ENCODE results near the gene HSF2BP. TPM values are rescaled to one million over a fixed set of nuclear protein-coding genes. Genes with fewer than 3 reads are reported as not detected.

Gene HSF2BP
- total RNA-seq, 4 donors from 2014 or later, result 0.63 to 1.2 (median 0.66) TPM; not detected in 1

DNA sequence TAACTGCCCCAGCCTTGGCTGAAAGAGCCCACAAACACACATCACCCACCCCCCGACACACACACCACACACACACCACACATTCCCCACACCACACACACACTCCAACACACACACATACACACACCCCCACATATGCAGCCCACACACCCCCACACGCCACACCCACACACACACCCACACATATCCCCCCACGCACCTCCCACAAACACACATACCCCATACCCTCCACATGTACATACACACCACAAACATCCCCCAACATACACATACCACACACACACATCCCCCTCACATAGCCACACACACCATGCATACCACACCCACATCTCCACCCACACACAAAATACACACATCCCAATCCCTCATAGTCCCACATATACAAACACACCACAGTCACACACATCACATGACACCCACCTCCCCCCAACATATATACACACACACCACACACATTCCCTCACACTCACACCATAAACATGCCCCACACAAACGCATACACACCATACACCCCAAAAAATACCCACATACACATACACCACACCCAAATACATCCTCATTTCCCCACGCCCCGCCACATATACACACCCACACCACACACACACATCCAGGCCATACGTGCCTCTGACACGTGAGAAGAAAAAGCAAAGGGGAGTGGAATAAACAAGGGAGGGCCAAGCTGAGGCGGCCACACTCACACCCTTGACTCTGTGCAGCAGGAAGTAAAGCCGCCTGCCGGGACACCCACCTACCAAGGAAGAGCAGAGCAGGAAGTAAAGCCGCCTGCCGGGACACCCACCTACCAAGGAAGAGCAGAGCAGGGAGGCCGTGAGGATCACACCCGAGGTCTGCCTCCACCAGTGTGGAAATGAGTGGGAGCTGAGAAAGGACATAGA lies 53.7 kb downstream of the HSF2BP start:
- DNase-seq (ENCODE audit: extremely low spot score), result no peak
- intact Hi-C loops (cut with DNase I), result no loop called here
- no peaks in the 10 kb centered on the region for H3K27me3 ChIP-seq
- H3K9me3 ChIP-seq, result no peaks in the 10 kb centered on the region
- no peaks in the 10 kb centered on the region for H3K36me3 ChIP-seq
- no peak overlapping the region for H3K27ac ChIP-seq (replicated peaks in 1 of 4)
- H3K4me1 ChIP-seq, result peaks cover 5 to 14% (median 11%) of the 10 kb centered on the region in 4 donors
- TF ChIP-seq EP300 (IDR thresholded peaks at IDR 0.05), result no peak
- TF ChIP-seq POLR2AphosphoS5 (IDR thresholded peaks at IDR 0.05), result no peak
- TF ChIP-seq POLR2A (IDR thresholded peaks at IDR 0.05; ENCODE audit: low read depth), result no peak
- TF ChIP-seq, protein P1, sequence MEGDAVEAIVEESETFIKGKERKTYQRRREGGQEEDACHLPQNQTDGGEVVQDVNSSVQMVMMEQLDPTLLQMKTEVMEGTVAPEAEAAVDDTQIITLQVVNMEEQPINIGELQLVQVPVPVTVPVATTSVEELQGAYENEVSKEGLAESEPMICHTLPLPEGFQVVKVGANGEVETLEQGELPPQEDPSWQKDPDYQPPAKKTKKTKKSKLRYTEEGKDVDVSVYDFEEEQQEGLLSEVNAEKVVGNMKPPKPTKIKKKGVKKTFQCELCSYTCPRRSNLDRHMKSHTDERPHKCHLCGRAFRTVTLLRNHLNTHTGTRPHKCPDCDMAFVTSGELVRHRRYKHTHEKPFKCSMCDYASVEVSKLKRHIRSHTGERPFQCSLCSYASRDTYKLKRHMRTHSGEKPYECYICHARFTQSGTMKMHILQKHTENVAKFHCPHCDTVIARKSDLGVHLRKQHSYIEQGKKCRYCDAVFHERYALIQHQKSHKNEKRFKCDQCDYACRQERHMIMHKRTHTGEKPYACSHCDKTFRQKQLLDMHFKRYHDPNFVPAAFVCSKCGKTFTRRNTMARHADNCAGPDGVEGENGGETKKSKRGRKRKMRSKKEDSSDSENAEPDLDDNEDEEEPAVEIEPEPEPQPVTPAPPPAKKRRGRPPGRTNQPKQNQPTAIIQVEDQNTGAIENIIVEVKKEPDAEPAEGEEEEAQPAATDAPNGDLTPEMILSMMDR (IDR thresholded peaks at IDR 0.05), result no peak
- 94% methylated on average over 15 of the region's 15 CpGs for WGBS
- no peak overlapping the region for H3K4me3 ChIP-seq

DNA sequence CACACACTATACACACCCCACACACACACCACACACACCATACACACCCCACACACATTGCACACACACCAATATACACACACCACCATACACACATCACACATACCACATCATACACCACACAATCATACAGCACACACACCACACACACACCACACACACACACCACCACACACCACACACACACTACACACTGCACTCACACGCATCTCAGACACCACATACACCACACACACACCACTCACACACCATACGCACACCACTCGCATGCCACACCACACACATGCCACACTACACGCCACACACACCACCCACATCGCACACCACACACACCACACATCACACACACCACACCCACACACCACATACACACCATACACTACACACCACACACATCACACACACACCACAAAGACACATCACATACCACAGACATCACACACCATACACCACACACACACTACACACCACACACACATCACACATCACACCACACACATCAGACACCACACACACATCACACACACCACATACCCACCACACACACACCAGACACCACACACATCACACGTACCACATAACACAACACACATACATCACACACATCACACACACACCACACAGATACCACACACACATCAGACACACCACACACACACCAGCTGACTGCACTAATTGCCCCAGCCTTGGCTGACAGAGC lies 54.6 kb downstream of the HSF2BP start:
- Histone ChIP-seq H3K4me1 (peaks cover 3 to 10% (median 6%) of the 10 kb centered on the region in 4 donors), H3K4me3 (no peak overlapping the region), H3K27ac (replicated peaks in 1 of 4) (no peak overlapping the region), H3K27me3 (no peaks in the 10 kb centered on the region), H3K36me3 (no peaks in the 10 kb centered on the region), H3K9me3 (no peaks in the 10 kb centered on the region)
- intact Hi-C loops (cut with DNase I), result no loop called here
- DNase-seq (ENCODE audit: extremely low spot score), result no peak
- 96% methylated on average over 6 of the region's 6 CpGs for WGBS
- no peak for TF ChIP-seq EP300 (IDR thresholded peaks at IDR 0.05)
- TF ChIP-seq POLR2AphosphoS5 (IDR thresholded peaks at IDR 0.05), result no peak
- no peak for TF ChIP-seq POLR2A (IDR thresholded peaks at IDR 0.05; ENCODE audit: low read depth)
- TF ChIP-seq, protein P1 (IDR thresholded peaks at IDR 0.05), result no peak

DNA sequence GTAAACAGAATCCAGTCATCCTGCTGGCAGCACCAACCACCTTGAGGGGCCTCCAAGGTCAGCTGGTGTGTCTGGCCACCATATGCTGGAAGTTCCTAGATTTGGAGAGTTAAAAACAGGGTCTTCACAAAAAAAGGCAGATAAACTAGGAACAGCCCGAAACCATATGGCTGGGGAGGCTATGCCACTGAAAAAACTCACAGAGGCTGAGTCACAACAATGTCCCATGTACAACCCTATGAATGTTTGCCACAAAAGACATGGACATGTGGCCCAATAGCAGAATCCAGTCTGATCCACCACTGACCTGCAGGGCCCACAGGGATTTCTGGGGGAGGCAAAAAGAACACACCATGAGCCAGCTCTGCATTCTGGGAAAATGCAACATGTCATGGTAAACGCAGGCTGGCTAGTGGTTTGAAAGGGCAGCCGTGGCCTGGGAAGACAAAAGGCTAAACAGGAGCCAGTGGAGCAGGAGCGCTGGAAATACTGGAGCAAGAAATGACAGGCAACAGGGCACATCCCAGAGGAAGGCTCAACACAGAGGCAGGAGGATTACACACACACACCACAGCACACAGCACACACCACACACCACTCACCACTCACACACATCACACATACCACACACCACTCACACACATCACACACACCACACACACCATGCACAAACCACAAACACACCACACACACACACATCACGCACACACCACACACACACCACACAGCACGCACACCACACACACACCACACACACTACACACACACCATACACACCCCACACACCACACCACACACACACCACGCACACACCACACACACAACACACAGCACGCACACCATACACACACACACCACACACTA lies 55.4 kb downstream of the HSF2BP start:
- Histone ChIP-seq H3K4me3 (no peak overlapping the region), H3K9me3 (no peaks in the 10 kb centered on the region), H3K27ac (replicated peaks in 1 of 4) (peak overlapping the region in 2 of 4 donors; percentile 33 to 43), H3K36me3 (no peaks in the 10 kb centered on the region), H3K27me3 (no peaks in the 10 kb centered on the region), H3K4me1 (peaks cover 0 to 6% (median 0%) of the 10 kb centered on the region in 4 donors)
- no peak for DNase-seq (ENCODE audit: extremely low spot score)
- WGBS, result 87% methylated on average over 8 of the region's 8 CpGs
- TF ChIP-seq EP300 (IDR thresholded peaks at IDR 0.05) (no peak), POLR2AphosphoS5 (IDR thresholded peaks at IDR 0.05) (no peak), POLR2A (IDR thresholded peaks at IDR 0.05; ENCODE audit: low read depth) (no peak)
- TF ChIP-seq, protein P1 (IDR thresholded peaks at IDR 0.05), result no peak
- intact Hi-C loops (cut with DNase I), result no loop called here

DNA sequence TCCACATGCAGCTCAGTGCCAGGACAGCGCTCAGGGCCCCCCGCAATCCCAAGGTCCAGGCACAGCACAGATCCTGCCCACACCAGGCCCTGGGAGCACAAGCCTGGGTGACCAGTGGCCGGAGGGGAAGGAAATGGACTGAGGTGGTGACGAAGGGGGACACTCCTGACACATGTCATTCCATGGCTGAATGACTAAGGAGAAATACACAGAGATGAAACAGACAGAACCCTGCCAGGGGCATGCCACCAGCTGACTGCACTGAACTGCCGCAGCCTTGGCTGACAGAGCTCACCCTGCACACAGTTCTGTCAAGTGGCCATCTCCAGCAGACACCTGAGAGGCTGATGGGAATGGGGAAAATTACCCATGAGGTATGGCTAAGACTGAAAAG lies 56.1 kb downstream of the HSF2BP start:
- H3K27me3 ChIP-seq, result no peaks in the 10 kb centered on the region
- TF ChIP-seq POLR2A (IDR thresholded peaks at IDR 0.05; ENCODE audit: low read depth) (no peak), EP300 (IDR thresholded peaks at IDR 0.05) (no peak), POLR2AphosphoS5 (IDR thresholded peaks at IDR 0.05) (no peak)
- TF ChIP-seq, protein P1 (IDR thresholded peaks at IDR 0.05), result no peak
- peak overlapping the region in 2 of 4 donors; percentile 33 to 43 for H3K27ac ChIP-seq (replicated peaks in 1 of 4)
- H3K4me1 ChIP-seq, result peaks cover 0 to 6% (median 0%) of the 10 kb centered on the region in 4 donors
- no peaks in the 10 kb centered on the region for H3K9me3 ChIP-seq
- intact Hi-C loops (cut with DNase I), result no loop called here
- no peaks in the 10 kb centered on the region for H3K36me3 ChIP-seq
- WGBS, result 79% methylated on average over 5 of the region's 5 CpGs
- no peak for DNase-seq (ENCODE audit: extremely low spot score)
- H3K4me3 ChIP-seq, result no peak overlapping the region
